ENCODE results near the gene GNG3.

GRCh38 chr11:62710001-62710345 lies 2.5 kb downstream of the GNG3 start:
- no peak for TF ChIP-seq CTCF (IDR thresholded peaks at IDR 0.05; ENCODE audit: poor library complexity)
- TF ChIP-seq EZH2phosphoT487 (IDR thresholded peaks at IDR 0.05; ENCODE audit: low read depth, severe bottlenecking, unreplicated experiment) = no peak
- no peak for TF ChIP-seq EZH2 (IDR thresholded peaks at IDR 0.05; ENCODE audit: borderline replicate concordance)
